GM12891 (cell line): ENCODE data around the gene UBAP1.

Source experiments
- PAX5 ChIP-seq: IDR thresholded peaks from 2 replicates; pipeline ENCODE4 v1.6.1; 2011; ENCODE audit warnings: low read length, moderate library complexity, mild to moderate bottlenecking; ENCODE audit not compliant: insufficient read depth, severe bottlenecking
- POLR2A ChIP-seq: IDR thresholded peaks from 2 replicates; pipeline ENCODE4 v1.6.1; 2011; ENCODE audit warnings: low read depth, low read length, control low read depth
- POLR2AphosphoS5 ChIP-seq: IDR thresholded peaks from 2 replicates; pipeline ENCODE4 v1.6.1; 2011; ENCODE audit warnings: low read depth, low read length, control low read depth
- POU2F2 ChIP-seq: IDR thresholded peaks from 2 replicates; pipeline ENCODE4 v1.6.1; 2011; ENCODE audit warnings: low read depth, mild to moderate bottlenecking, control low read depth, low read length, moderate library complexity
- SPI1 ChIP-seq: IDR thresholded peaks from 2 replicates; pipeline ENCODE4 v1.6.1; 2011; ENCODE audit warnings: low read depth, low read length, control low read depth
- TAF1 ChIP-seq: IDR thresholded peaks from 2 replicates; pipeline ENCODE4 v1.6.1; 2011; ENCODE audit warnings: low read depth, low read length, control low read depth

GRCh38 chr9:34218446-34218845, 39.6 kb downstream of the UBAP1 start:
- TF ChIP-seq POLR2A: no peak
- TF ChIP-seq SPI1: no peak
- TF ChIP-seq POLR2AphosphoS5: no peak
- no peak for TF ChIP-seq TAF1
- no peak for TF ChIP-seq PAX5
- no peak for TF ChIP-seq POU2F2
